Stimulated activated naive CD4-positive, alpha-beta T cell treated with Interleukin-2 at 50 U/mL for 16 hours (primary cell): ENCODE measurements around the gene MMP26.
"Not testable (repeated sequence)": the region's sequence is repeated elsewhere in the genome, so short reads cannot be mapped to it uniquely, and the experiment has no call there.

Experiments used
- DNase-seq: peaks from one replicate; lab custom pipeline; 2025; lab: John Stamatoyannopoulos, UW

The MMP26 gene

GRCh38 chr11:4722616-4723534 lies 18.3 kb downstream of the MMP26 start:
- not testable (repeated sequence) for DNase-seq

DNA sequence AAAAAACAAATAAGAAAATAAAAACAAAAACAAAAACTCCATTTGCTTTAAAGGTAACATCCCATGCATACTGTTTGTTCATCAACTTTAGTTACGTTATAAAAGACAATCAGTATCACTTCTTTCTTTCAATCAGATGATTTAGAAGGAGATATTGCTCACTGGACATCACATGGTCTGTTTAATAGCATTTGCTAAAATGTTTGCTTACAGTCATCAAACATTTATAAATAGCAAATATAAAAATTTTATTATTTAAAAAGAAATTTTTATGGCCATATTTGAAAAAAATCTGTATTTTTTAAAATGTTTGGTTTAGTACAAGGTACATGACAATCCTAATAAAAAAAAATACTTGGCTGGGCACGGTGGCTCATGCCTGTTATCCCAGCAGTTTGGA lies 22.6 kb downstream of the MMP26 start:
- DNase-seq: no peak

DNA sequence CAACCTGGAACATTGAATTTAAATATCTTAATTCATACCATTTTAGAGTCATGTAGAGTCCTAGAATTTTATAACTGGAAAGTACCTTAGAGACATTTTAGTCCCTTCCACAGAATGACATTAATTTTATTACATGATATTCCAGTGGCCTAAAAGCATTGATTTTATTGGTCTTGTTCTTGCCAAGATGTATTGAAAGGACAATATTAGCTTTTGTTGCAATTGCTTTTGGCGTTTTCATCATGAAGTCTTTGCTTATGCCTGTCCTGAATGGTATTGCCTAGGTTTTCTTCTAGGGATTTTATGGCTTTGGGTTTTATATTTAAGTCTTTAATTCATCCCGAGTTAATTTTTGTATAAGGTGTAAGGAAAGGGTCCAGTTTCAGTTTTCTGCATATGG lies 36.2 kb downstream of the MMP26 start:
- DNase-seq: no peak

- DNase-seq: no peak
Observed at GRCh38 chr11:4748438-4748837, 43.9 kb downstream of the MMP26 start.

DNA sequence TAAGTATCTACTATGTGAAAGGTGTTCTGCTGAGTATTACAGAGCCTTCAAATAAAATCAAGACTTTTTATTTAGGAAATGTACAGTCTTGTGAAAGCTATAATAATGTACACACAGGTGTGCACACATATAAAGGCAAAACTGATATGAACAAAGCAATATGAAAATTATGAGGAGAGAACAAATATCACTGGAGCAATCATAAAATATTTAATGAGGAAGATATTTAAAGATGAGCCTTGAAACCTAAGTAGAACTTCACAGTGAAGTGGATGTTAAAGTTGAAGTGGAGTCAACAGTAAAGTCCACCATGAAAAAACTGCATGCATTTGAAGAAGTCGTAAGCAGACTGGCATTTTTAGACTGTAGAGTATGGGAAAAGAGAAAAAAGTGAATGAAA lies 46.6 kb downstream of the MMP26 start:
- DNase-seq: no peak
